HEK293 (cell line): ENCODE results near the gene TCEANC2.
A peak's percentile ranks its signal among the peaks of the same experiment; 100 is the strongest.

Experiments
- CTCF ChIA-PET: fragments of 350-600 bp; formaldehyde crosslinking; extraction: SDS; loops from one replicate; lab custom pipeline; 2021; ENCODE audit warnings: antibody characterized with exemption; lab: Yijun Ruan, JAX
- POLR2A ChIA-PET: fragments of 300-600 bp; formaldehyde crosslinking; extraction: SDS; loops from one replicate; lab custom pipeline; 2020; ENCODE audit warnings: antibody characterized with exemption, inconsistent platforms; lab: Yijun Ruan, JAX
- H3K27ac ChIP-seq: fragments of 200-500 bp; sonication (Bioruptor generic); 2 replicates; pipeline ENCODE4 v1.5.1; 2014; ENCODE audit warnings: low read depth, low read length, control low read depth, inconsistent platforms; ENCODE audit errors: extremely low read depth
- H3K36me3 ChIP-seq, 2 experiments: fragments of 200-500 bp in 1 of 2; sonication (Bioruptor generic) in 1 of 2; 1 replicate in 1 of 2; 2 replicates in 1 of 2; pipeline ENCODE4 v1.5.1; 2014 to 2017; ENCODE audit warnings: inconsistent platforms in 2 of 2, low read length in 2 of 2; ENCODE audit not compliant: control insufficient read depth in 2 of 2, insufficient read depth in 1 of 2
- H3K4me1 ChIP-seq: fragments of 200-500 bp; sonication (Bioruptor generic); 2 replicates; pipeline ENCODE4 v1.5.1; 2014; ENCODE audit warnings: mild to moderate bottlenecking, low read length, inconsistent platforms; ENCODE audit not compliant: control insufficient read depth, insufficient read depth
- H3K4me3 ChIP-seq: 2 replicates; pipeline ENCODE4 v1.5.1; 2011; ENCODE audit warnings: low read depth, mild to moderate bottlenecking, control low read depth, low read length, moderate library complexity
- H3K9me3 ChIP-seq: fragments of 200-500 bp; sonication (Bioruptor generic); 2 replicates; pipeline ENCODE4 v1.5.1; 2014; ENCODE audit warnings: low read depth, low read length, inconsistent platforms; ENCODE audit not compliant: control insufficient read depth, insufficient read depth
- BCL11A ChIP-seq: fragments of 450-650 bp; formaldehyde crosslinking; IDR thresholded peaks from 2 replicates; pipeline ENCODE4 v1.5.1; 2016; ENCODE audit warnings: low read depth, missing biosample characterization, missing genetic modification characterization
- HOXC10 ChIP-seq: sonication (generic); formaldehyde crosslinking; IDR thresholded peaks from 2 replicates; pipeline ENCODE4 v1.8.1; 2023; ENCODE audit warnings: mild to moderate bottlenecking, missing genetic modification reagents
- SCRT1 ChIP-seq: fragments of 450-650 bp; formaldehyde crosslinking; IDR thresholded peaks from 2 replicates; pipeline ENCODE4 v1.5.1; 2016; ENCODE audit warnings: missing biosample characterization, missing genetic modification characterization, borderline replicate concordance
- TCF7L2 ChIP-seq: IDR thresholded peaks from 2 replicates; pipeline ENCODE4 v1.6.1; 2011; ENCODE audit warnings: low read depth, mild to moderate bottlenecking, inconsistent platforms, low read length, moderate library complexity, borderline replicate concordance
- ZFP37 ChIP-seq: fragments of 450-650 bp; formaldehyde crosslinking; IDR thresholded peaks from 2 replicates; pipeline ENCODE4 v1.5.1; 2016; ENCODE audit warnings: missing biosample characterization, missing genetic modification characterization
- ZNF23 ChIP-seq: fragments of 450-650 bp; formaldehyde crosslinking; IDR thresholded peaks from 2 replicates; pipeline ENCODE4 v1.5.1; 2016; ENCODE audit warnings: missing biosample characterization, missing genetic modification characterization, borderline replicate concordance
- ZNF302 ChIP-seq: fragments of 450-650 bp; formaldehyde crosslinking; IDR thresholded peaks from 2 replicates; pipeline ENCODE4 v1.5.1; 2016; ENCODE audit warnings: missing biosample characterization, missing genetic modification characterization, low read depth
- ZNF350 ChIP-seq: fragments of 450-650 bp; formaldehyde crosslinking; IDR thresholded peaks from 2 replicates; pipeline ENCODE4 v1.5.0; 2017; ENCODE audit warnings: missing biosample characterization, mild to moderate bottlenecking, missing genetic modification characterization
- ZNF416 ChIP-seq: fragments of 450-650 bp; formaldehyde crosslinking; IDR thresholded peaks from 2 replicates; pipeline ENCODE4 v1.5.1; 2016; ENCODE audit warnings: missing biosample characterization, missing genetic modification characterization
- ZNF510 ChIP-seq: fragments of 450-650 bp; formaldehyde crosslinking; IDR thresholded peaks from 2 replicates; pipeline ENCODE4 v1.5.1; 2018; ENCODE audit warnings: mild to moderate bottlenecking, missing genetic modification characterization, missing biosample characterization; ENCODE audit not compliant: insufficient replicate concordance
- ZNF660 ChIP-seq: fragments of 450-650 bp; IDR thresholded peaks from 2 replicates; pipeline ENCODE4 v1.5.1; 2018; ENCODE audit warnings: missing biosample characterization, mild to moderate bottlenecking, missing genetic modification characterization
- ZNF747 ChIP-seq: fragments of 450-650 bp; formaldehyde crosslinking; IDR thresholded peaks from 2 replicates; pipeline ENCODE4 v1.5.1; 2016; ENCODE audit warnings: missing biosample characterization, missing genetic modification characterization
- ZXDB ChIP-seq: fragments of 450-650 bp; formaldehyde crosslinking; IDR thresholded peaks from 2 replicates; pipeline ENCODE4 v1.5.1; 2016; ENCODE audit warnings: missing biosample characterization, missing genetic modification characterization
- TF ChIP-seq, protein P1 (sequence below): fragments of 450-650 bp; IDR thresholded peaks from 2 replicates; pipeline ENCODE4 v1.5.1; 2018; ENCODE audit warnings: missing biosample characterization, missing genetic modification characterization
- TF ChIP-seq, protein P2 (sequence below): fragments of 450-650 bp; formaldehyde crosslinking; IDR thresholded peaks from 2 replicates; pipeline ENCODE4 v1.5.0; 2017; ENCODE audit warnings: missing biosample characterization, missing genetic modification characterization, borderline replicate concordance
- TF ChIP-seq, protein P3 (sequence below): fragments of 450-650 bp; formaldehyde crosslinking; IDR thresholded peaks from 2 replicates; pipeline ENCODE4 v1.5.1; 2016; ENCODE audit warnings: missing biosample characterization, missing genetic modification characterization
- TF ChIP-seq, protein P4 (sequence below): fragments of 450-650 bp; formaldehyde crosslinking; IDR thresholded peaks from 2 replicates; pipeline ENCODE4 v1.5.1; 2017; ENCODE audit warnings: missing biosample characterization, missing genetic modification characterization

Gene TCEANC2

DNA sequence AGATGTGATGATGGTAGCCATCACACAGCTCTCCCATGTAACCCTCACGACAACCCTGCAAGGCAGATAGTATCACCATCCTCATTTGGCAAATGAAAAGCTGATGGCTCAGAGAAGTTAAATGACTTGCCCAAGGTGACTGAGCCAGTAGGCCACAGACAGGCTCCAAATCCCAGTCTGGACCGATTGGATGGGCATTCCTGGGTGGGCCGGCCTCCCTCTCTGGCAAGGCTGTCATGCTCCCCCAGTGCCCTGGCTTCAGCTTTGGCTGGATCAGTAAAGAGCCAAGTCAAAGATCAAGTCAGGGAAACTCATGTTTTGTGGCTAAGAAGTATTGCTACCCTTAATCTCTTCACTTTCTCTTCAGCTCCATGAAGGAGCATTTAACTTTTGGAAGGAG is 58.2 kb downstream of the TCEANC2 start:
- TF ChIP-seq BCL11A (tag by site-specific recombination): no peak
- TF ChIP-seq ZNF23 (tag by site-specific recombination): no peak
- no peak for TF ChIP-seq ZNF660 (tag by site-specific recombination)
- TF ChIP-seq, protein P1, sequence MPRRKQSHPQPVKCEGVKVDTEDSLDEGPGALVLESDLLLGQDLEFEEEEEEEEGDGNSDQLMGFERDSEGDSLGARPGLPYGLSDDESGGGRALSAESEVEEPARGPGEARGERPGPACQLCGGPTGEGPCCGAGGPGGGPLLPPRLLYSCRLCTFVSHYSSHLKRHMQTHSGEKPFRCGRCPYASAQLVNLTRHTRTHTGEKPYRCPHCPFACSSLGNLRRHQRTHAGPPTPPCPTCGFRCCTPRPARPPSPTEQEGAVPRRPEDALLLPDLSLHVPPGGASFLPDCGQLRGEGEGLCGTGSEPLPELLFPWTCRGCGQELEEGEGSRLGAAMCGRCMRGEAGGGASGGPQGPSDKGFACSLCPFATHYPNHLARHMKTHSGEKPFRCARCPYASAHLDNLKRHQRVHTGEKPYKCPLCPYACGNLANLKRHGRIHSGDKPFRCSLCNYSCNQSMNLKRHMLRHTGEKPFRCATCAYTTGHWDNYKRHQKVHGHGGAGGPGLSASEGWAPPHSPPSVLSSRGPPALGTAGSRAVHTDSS: peak; percentile 65
- TF ChIP-seq HOXC10 (CRISPR knock-in tag): no peak
- TF ChIP-seq ZNF350 (tag by site-specific recombination): no peak
- H3K4me3 ChIP-seq: no peak overlapping the region
- POLR2A ChIA-PET: no interaction called here
- CTCF ChIA-PET: interaction anchor here (0.7 to 1.0 kb wide), 2 partner anchors 10 to 233 kb away, joined by 3 read pairs; no protein-coding TSS in a partner anchor
- H3K27ac ChIP-seq: no peak overlapping the region
- H3K9me3 ChIP-seq: no peaks in the 10 kb centered on the region
- H3K4me1 ChIP-seq: no peaks in the 10 kb centered on the region
- H3K36me3 ChIP-seq: no peaks in the 10 kb centered on the region

DNA sequence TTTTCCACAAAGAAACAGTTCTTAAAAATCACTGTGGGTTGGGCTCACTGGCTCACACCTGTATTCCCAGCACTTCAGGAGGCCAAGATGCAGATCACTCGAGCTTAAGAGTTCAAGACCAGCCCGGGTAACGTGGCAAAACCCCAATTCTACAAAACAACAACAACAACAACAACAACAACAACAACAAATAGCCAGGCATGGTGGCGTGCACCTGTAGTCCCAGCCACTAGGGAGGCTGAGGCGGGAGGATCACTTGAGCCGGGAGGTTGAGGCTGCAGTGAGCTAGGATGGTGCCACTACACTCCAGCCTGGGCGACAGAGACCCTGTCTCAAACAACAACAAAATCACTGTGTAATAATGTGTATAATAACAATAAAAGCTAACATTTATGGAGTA is 58.6 kb downstream of the TCEANC2 start:
- Histone ChIP-seq H3K27ac (no peak overlapping the region), H3K9me3 (no peaks in the 10 kb centered on the region), H3K4me1 (no peaks in the 10 kb centered on the region), H3K36me3 (no peaks in the 10 kb centered on the region), H3K4me3 (no peak overlapping the region)
- TF ChIP-seq ZNF416 (tag by site-specific recombination) (no peak), TCF7L2 (no peak), ZNF747 (tag by site-specific recombination) (no peak), ZFP37 (tag by site-specific recombination) (no peak), ZNF302 (tag by site-specific recombination) (no peak), ZNF510 (tag by site-specific recombination) (no peak), SCRT1 (no peak), ZXDB (tag by site-specific recombination) (no peak)
- TF ChIP-seq, protein P2, sequence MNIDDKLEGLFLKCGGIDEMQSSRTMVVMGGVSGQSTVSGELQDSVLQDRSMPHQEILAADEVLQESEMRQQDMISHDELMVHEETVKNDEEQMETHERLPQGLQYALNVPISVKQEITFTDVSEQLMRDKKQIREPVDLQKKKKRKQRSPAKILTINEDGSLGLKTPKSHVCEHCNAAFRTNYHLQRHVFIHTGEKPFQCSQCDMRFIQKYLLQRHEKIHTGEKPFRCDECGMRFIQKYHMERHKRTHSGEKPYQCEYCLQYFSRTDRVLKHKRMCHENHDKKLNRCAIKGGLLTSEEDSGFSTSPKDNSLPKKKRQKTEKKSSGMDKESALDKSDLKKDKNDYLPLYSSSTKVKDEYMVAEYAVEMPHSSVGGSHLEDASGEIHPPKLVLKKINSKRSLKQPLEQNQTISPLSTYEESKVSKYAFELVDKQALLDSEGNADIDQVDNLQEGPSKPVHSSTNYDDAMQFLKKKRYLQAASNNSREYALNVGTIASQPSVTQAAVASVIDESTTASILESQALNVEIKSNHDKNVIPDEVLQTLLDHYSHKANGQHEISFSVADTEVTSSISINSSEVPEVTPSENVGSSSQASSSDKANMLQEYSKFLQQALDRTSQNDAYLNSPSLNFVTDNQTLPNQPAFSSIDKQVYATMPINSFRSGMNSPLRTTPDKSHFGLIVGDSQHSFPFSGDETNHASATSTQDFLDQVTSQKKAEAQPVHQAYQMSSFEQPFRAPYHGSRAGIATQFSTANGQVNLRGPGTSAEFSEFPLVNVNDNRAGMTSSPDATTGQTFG (tag by site-specific recombination): no peak
- TF ChIP-seq, protein P3, sequence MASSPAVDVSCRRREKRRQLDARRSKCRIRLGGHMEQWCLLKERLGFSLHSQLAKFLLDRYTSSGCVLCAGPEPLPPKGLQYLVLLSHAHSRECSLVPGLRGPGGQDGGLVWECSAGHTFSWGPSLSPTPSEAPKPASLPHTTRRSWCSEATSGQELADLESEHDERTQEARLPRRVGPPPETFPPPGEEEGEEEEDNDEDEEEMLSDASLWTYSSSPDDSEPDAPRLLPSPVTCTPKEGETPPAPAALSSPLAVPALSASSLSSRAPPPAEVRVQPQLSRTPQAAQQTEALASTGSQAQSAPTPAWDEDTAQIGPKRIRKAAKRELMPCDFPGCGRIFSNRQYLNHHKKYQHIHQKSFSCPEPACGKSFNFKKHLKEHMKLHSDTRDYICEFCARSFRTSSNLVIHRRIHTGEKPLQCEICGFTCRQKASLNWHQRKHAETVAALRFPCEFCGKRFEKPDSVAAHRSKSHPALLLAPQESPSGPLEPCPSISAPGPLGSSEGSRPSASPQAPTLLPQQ (tag by site-specific recombination): no peak
- TF ChIP-seq, protein P4, sequence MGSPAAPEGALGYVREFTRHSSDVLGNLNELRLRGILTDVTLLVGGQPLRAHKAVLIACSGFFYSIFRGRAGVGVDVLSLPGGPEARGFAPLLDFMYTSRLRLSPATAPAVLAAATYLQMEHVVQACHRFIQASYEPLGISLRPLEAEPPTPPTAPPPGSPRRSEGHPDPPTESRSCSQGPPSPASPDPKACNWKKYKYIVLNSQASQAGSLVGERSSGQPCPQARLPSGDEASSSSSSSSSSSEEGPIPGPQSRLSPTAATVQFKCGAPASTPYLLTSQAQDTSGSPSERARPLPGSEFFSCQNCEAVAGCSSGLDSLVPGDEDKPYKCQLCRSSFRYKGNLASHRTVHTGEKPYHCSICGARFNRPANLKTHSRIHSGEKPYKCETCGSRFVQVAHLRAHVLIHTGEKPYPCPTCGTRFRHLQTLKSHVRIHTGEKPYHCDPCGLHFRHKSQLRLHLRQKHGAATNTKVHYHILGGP (tag by site-specific recombination): no peak
- CTCF ChIA-PET: interaction anchor here (0.6 to 1.0 kb wide), 3 partner anchors 9 to 233 kb away, joined by 3 read pairs; no protein-coding TSS in a partner anchor
- POLR2A ChIA-PET: no interaction called here
